ENCODE measurements around the gene RNF207. TPM values are rescaled to one million over a fixed set of nuclear protein-coding genes. Genes with fewer than 3 reads are reported as not detected.

RNF207 gene, protein sequence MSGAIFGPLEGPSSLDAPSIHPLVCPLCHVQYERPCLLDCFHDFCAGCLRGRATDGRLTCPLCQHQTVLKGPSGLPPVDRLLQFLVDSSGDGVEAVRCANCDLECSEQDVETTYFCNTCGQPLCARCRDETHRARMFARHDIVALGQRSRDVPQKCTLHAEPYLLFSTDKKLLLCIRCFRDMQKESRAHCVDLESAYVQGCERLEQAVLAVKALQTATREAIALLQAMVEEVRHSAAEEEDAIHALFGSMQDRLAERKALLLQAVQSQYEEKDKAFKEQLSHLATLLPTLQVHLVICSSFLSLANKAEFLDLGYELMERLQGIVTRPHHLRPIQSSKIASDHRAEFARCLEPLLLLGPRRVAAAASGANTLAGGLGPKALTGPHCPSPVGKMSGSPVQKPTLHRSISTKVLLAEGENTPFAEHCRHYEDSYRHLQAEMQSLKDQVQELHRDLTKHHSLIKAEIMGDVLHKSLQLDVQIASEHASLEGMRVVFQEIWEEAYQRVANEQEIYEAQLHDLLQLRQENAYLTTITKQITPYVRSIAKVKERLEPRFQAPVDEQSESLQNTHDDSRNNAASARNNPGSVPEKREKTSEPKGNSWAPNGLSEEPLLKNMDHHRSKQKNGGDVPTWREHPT
- 1.0 TPM for total RNA-seq (2013)
- polyA plus RNA-seq: 1 to 10 TPM in 1 of 3 donors, under 1 TPM in 1, not detected in 1; 0.10 to 7.7 TPM
- polyA minus RNA-seq: 4.3 TPM in 2 replicates
- total RNA-seq: 0.07 to 2.0 (median 0.46) reads per million in 11 experiments

DNA sequence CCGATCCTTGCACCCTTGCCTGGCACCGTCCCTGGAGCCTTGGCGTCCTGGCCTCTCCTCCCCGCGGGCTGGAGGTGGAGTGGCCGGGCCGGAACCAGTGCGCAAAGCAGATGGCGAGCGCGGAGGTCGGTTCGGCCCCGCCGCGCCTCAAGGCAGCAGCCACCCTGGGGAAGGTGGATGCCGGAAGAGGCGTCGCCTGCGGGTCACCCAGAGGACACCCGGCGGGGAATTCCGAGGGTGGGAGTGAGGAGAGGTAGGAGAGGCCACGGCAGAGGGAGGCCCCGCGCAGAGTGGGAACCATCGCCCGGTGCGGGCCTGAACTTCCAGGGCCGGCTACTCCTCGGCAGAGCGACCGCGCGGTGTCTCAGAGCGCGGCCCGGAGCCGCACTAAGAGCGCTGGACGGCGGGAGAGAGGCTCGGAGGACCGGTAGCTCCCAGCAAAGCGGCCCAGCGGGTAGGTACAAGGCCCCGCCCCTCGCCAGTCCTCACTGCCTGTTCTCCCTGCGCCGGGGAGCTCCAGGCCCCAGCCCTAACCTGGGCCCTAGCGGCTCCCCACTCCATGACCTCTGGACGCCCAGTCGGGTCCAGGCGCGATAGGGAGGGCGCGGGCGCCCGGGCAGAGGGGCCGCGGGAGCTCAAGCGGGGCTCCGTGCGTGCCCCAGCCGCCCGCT, at the start of gene RNF207:
Gene RNF207 (plus strand): TSS at position 271 of the 671 bp plus-strand sequence. CDS start 417 bp downstream, outside the sequence.
- DNase-seq: peak in 1 of 3 donors; percentile 48
- H4K20me1 ChIP-seq (ENCODE audit: insufficient read depth, low read length): no peaks in the 10 kb centered on the region
- peak within 1 kb of the TSS; percentile 6 for H3K9ac ChIP-seq (ENCODE audit: insufficient read depth, low read length, poor library complexity, severe bottlenecking)
- peaks cover 31 to 47% of the 10 kb centered on the region in 2 donors for H3K27me3 ChIP-seq (ENCODE audit: control insufficient read depth in 2 of 2, insufficient read depth in 2 of 2, low read length in 2 of 2)
- Mint-ChIP-seq H3K4me1 (peaks cover 22% of the 10 kb centered on the region), H3K4me3 (peak within 1 kb of the TSS; percentile 58 to 87), H3K27me3 (ENCODE audit: low read depth in 3 of 3) (peaks cover 46 to 81% (median 60%) of the 10 kb centered on the region in 3 donors), H3K27ac (no peak within 1 kb of the TSS), H3K9me3 (peaks cover 0 to 24% (median 3%) of the 10 kb centered on the region in 7 donors), H3K36me3 (peaks cover 0 to 3% of the 10 kb centered on the region in 2 donors)
- under 1% methylated on average over 65 of the region's 66 CpGs for WGBS (ENCODE audit: insufficient coverage)
- no peak within 1 kb of the TSS for H3K27ac ChIP-seq (ENCODE audit: low read depth in 1 of 2, low read length in 2 of 2)
- peak within 1 kb of the TSS; percentile 62 for H2AFZ ChIP-seq (ENCODE audit: insufficient read depth, low read depth, low read length, poor library complexity, severe bottlenecking)
- peak within 1 kb of the TSS; percentile 8 to 64 (median 23) for H3K4me3 ChIP-seq (replicated peaks in 1 of 3; ENCODE audit: low read depth in 2 of 3, low read length in 3 of 3)
- no peaks in the 10 kb centered on the region for H3K79me2 ChIP-seq (ENCODE audit: insufficient read depth, low read length)
- TF ChIP-seq, protein P1, sequence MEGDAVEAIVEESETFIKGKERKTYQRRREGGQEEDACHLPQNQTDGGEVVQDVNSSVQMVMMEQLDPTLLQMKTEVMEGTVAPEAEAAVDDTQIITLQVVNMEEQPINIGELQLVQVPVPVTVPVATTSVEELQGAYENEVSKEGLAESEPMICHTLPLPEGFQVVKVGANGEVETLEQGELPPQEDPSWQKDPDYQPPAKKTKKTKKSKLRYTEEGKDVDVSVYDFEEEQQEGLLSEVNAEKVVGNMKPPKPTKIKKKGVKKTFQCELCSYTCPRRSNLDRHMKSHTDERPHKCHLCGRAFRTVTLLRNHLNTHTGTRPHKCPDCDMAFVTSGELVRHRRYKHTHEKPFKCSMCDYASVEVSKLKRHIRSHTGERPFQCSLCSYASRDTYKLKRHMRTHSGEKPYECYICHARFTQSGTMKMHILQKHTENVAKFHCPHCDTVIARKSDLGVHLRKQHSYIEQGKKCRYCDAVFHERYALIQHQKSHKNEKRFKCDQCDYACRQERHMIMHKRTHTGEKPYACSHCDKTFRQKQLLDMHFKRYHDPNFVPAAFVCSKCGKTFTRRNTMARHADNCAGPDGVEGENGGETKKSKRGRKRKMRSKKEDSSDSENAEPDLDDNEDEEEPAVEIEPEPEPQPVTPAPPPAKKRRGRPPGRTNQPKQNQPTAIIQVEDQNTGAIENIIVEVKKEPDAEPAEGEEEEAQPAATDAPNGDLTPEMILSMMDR (IDR thresholded peaks at IDR 0.05): no peak
- H3K4me2 ChIP-seq (replicated peaks; ENCODE audit: extremely low read depth, low read length, poor library complexity, severe bottlenecking): peak within 1 kb of the TSS; percentile 66
- peaks cover 22 to 36% of the 10 kb centered on the region in 2 donors for H3K4me1 ChIP-seq (ENCODE audit: control insufficient read depth in 1 of 2, insufficient read depth in 2 of 2, low read length in 2 of 2)
- peaks cover 0 to 13% of the 10 kb centered on the region in 2 donors for H3K9me3 ChIP-seq (replicated peaks in 1 of 2; ENCODE audit: control insufficient read depth in 1 of 2, insufficient read depth in 1 of 2, low read length in 2 of 2)
- no peaks in the 10 kb centered on the region for H3K36me3 ChIP-seq (replicated peaks in 1 of 2; ENCODE audit: control insufficient read depth in 1 of 2, insufficient read depth in 2 of 2, low read length in 2 of 2)
- intact Hi-C loops (cut with micrococcal nuclease): loop anchor here in 1 of 2 donors (10.0 kb wide), 1 partner anchor 151 kb away; no protein-coding TSS in a partner anchor

DNA sequence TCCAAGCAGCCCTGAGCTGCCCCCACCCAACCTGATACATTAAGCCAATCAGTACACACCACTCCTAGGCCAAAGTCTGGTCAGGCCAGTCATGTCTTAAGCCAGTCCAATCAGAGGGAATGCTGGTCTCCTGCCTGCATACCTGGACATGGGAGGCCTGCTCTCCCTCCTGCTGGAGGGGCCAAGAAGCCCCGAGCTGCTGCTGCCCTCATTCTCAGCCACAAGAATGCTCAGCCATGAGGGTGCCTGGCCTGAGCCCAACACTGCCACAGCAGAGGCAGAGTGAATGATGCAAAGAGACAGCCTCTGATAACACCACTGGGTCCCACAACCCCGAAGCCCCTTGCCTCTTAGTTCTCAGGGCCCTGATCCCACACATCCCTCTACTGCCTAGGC, 48.8 kb upstream of the RNF207 start:
- 92% methylated on average over 2 of the region's 2 CpGs for WGBS (ENCODE audit: insufficient coverage)
- DNase-seq: no peak
- no peaks in the 10 kb centered on the region for H3K36me3 Mint-ChIP-seq
- no peaks in the 10 kb centered on the region for H4K20me1 ChIP-seq (ENCODE audit: insufficient read depth, low read length)
- no peaks in the 10 kb centered on the region for H3K9me3 ChIP-seq (replicated peaks in 1 of 2; ENCODE audit: control insufficient read depth in 1 of 2, insufficient read depth in 1 of 2, low read length in 2 of 2)
- H3K9ac ChIP-seq (ENCODE audit: insufficient read depth, low read length, poor library complexity, severe bottlenecking): no peak overlapping the region
- no peak overlapping the region for H3K4me3 ChIP-seq (replicated peaks in 1 of 3; ENCODE audit: low read depth in 2 of 3, low read length in 3 of 3)
- H3K27ac Mint-ChIP-seq: no peak overlapping the region
- H3K4me3 Mint-ChIP-seq: no peak overlapping the region
- H3K4me1 ChIP-seq (ENCODE audit: control insufficient read depth in 1 of 2, insufficient read depth in 2 of 2, low read length in 2 of 2): peaks cover 0 to 5% of the 10 kb centered on the region in 2 donors
- no peak overlapping the region for H2AFZ ChIP-seq (ENCODE audit: insufficient read depth, low read depth, low read length, poor library complexity, severe bottlenecking)
- no peaks in the 10 kb centered on the region for H3K79me2 ChIP-seq (ENCODE audit: insufficient read depth, low read length)
- peaks cover 5% of the 10 kb centered on the region for H3K4me1 Mint-ChIP-seq
- H3K4me2 ChIP-seq (replicated peaks; ENCODE audit: extremely low read depth, low read length, poor library complexity, severe bottlenecking): no peak overlapping the region
- intact Hi-C loops (cut with micrococcal nuclease): no loop called here
- H3K27me3 Mint-ChIP-seq (ENCODE audit: low read depth in 3 of 3): peaks cover 17 to 19% (median 17%) of the 10 kb centered on the region in 3 donors
- TF ChIP-seq, protein P1 (IDR thresholded peaks at IDR 0.05): no peak
- H3K9me3 Mint-ChIP-seq: no peaks in the 10 kb centered on the region
- H3K36me3 ChIP-seq (replicated peaks in 1 of 2; ENCODE audit: control insufficient read depth in 1 of 2, insufficient read depth in 2 of 2, low read length in 2 of 2): no peaks in the 10 kb centered on the region
- no peak overlapping the region for H3K27ac ChIP-seq (ENCODE audit: low read depth in 1 of 2, low read length in 2 of 2)
- no peaks in the 10 kb centered on the region for H3K27me3 ChIP-seq (ENCODE audit: control insufficient read depth in 2 of 2, insufficient read depth in 2 of 2, low read length in 2 of 2)
